Osteocyte (in vitro differentiated cells): ENCODE data around the gene SERPINA5. TPM values are rescaled to one million over a fixed set of nuclear protein-coding genes. Genes with fewer than 3 reads are reported as not detected.

Experiments
- DNase-seq: peaks from one replicate; pipeline ENCODE4 v3.0.0; 2021; ENCODE audit warnings: mixed read lengths; ENCODE audit not compliant: unreplicated experiment; ENCODE audit errors: extremely low spot score
- H3K27ac Mint-ChIP-seq: one replicate; pipeline ENCODE4 v1.8.0; 2021; ENCODE audit warnings: mild to moderate bottlenecking, mixed read lengths; ENCODE audit not compliant: unreplicated experiment
- H3K27me3 Mint-ChIP-seq: one replicate; pipeline ENCODE4 v1.8.0; 2021; ENCODE audit warnings: mixed read lengths; ENCODE audit not compliant: unreplicated experiment
- H3K36me3 Mint-ChIP-seq: one replicate; pipeline ENCODE4 v1.8.0; 2021; ENCODE audit warnings: mixed read lengths; ENCODE audit not compliant: unreplicated experiment
- H3K4me1 Mint-ChIP-seq: one replicate; pipeline ENCODE4 v1.8.0; 2021; ENCODE audit warnings: mixed read lengths; ENCODE audit not compliant: unreplicated experiment
- H3K4me3 Mint-ChIP-seq: one replicate; pipeline ENCODE4 v1.8.0; 2021; ENCODE audit warnings: mild to moderate bottlenecking, moderate library complexity, mixed read lengths; ENCODE audit not compliant: unreplicated experiment
- H3K9me3 Mint-ChIP-seq: one replicate; pipeline ENCODE4 v1.8.0; 2021; ENCODE audit warnings: mixed read lengths; ENCODE audit not compliant: unreplicated experiment
- total RNA-seq: library from RNA; stranded (reverse); gene quantifications from 2 replicates; pipeline ENCODE4 v1.2.1, GENCODE V29; 2021
- TF ChIP-seq, protein P1 (sequence below): fragments of 200-600 bp; sonication (generic); IDR thresholded peaks from 2 replicates; pipeline ENCODE4 v1.5.0; 2021; ENCODE audit warnings: antibody characterized with exemption, mild to moderate bottlenecking, moderate library complexity

The SERPINA5 gene
- total RNA-seq, 1 donor from 2014 or later, result 0.16 TPM

- Mint-ChIP-seq H3K4me1 (peaks cover 7% of the 10 kb centered on the region), H3K27ac (no peak overlapping the region), H3K9me3 (peaks cover 11% of the 10 kb centered on the region), H3K27me3 (no peaks in the 10 kb centered on the region), H3K36me3 (no peaks in the 10 kb centered on the region), H3K4me3 (no peak overlapping the region)
- peak; percentile 79 for DNase-seq
- TF ChIP-seq, protein P1, sequence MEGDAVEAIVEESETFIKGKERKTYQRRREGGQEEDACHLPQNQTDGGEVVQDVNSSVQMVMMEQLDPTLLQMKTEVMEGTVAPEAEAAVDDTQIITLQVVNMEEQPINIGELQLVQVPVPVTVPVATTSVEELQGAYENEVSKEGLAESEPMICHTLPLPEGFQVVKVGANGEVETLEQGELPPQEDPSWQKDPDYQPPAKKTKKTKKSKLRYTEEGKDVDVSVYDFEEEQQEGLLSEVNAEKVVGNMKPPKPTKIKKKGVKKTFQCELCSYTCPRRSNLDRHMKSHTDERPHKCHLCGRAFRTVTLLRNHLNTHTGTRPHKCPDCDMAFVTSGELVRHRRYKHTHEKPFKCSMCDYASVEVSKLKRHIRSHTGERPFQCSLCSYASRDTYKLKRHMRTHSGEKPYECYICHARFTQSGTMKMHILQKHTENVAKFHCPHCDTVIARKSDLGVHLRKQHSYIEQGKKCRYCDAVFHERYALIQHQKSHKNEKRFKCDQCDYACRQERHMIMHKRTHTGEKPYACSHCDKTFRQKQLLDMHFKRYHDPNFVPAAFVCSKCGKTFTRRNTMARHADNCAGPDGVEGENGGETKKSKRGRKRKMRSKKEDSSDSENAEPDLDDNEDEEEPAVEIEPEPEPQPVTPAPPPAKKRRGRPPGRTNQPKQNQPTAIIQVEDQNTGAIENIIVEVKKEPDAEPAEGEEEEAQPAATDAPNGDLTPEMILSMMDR, result no peak
Observed at GRCh38 chr14:94545131-94545841, 35.9 kb upstream of the SERPINA5 start.

DNA sequence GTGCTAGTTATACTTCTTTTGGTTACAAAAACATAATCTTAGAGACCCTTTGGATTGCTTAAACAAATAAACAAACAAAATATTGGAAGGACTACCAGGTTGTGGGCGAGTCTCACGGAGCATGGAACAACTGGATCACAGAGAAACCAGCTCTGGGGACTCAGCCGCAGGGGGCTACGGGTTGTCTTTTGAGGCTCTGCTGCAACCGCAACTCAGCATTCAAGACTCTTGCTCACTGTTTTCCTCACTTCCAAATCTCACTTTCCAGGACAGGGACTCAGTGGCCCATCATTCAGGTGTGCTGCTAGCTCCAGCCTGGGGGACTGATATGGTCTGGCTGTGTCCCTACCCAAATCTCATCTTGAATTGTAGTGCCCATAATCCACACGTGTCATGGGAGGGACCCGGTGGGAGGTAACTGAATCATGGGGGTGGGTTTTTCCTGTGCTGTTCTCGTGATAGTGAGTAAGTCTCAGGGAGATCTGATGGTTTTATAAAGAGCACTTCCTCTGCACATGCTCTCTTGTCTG, 34.0 kb upstream of the SERPINA5 start:
- Mint-ChIP-seq H3K36me3 (no peaks in the 10 kb centered on the region), H3K4me3 (no peak overlapping the region), H3K27ac (no peak overlapping the region), H3K9me3 (peaks cover 12% of the 10 kb centered on the region), H3K4me1 (peaks cover 3% of the 10 kb centered on the region), H3K27me3 (peaks cover 12% of the 10 kb centered on the region)
- TF ChIP-seq, protein P1, result no peak
- DNase-seq, result peak; percentile 56

GRCh38 chr14:94547726-94548125, 33.5 kb upstream of the SERPINA5 start:
- H3K4me3 Mint-ChIP-seq, result no peak overlapping the region
- TF ChIP-seq, protein P1, result no peak
- H3K27me3 Mint-ChIP-seq, result peaks cover 18% of the 10 kb centered on the region
- no peak overlapping the region for H3K27ac Mint-ChIP-seq
- DNase-seq, result peak; percentile 57
- H3K36me3 Mint-ChIP-seq, result no peaks in the 10 kb centered on the region
- peaks cover 17% of the 10 kb centered on the region for H3K9me3 Mint-ChIP-seq
- H3K4me1 Mint-ChIP-seq, result no peaks in the 10 kb centered on the region

GRCh38 chr14:94548131-94548998, 32.9 kb upstream of the SERPINA5 start:
- H3K4me1 Mint-ChIP-seq, result no peaks in the 10 kb centered on the region
- H3K27me3 Mint-ChIP-seq, result peaks cover 24% of the 10 kb centered on the region
- no peak overlapping the region for H3K27ac Mint-ChIP-seq
- H3K36me3 Mint-ChIP-seq, result no peaks in the 10 kb centered on the region
- H3K9me3 Mint-ChIP-seq, result peaks cover 18% of the 10 kb centered on the region
- TF ChIP-seq, protein P1, result no peak
- peak; percentile 73 for DNase-seq
- H3K4me3 Mint-ChIP-seq, result no peak overlapping the region
